GM18505 (cell line): ENCODE measurements around the gene FOXB1.

Experiments used
- ATAC-seq: cut with Tn5 transposase; IDR thresholded peaks from one replicate; pipeline ENCODE4 v1.9.1; 2021; ENCODE audit not compliant: unreplicated experiment
- POLR2A ChIP-seq: IDR thresholded peaks from 4 replicates; pipeline ENCODE4 v1.6.1; 2011; ENCODE audit warnings: borderline replicate concordance; ENCODE audit not compliant: insufficient read depth, insufficient read length; ENCODE audit errors: extremely low read depth

FOXB1 gene

DNA sequence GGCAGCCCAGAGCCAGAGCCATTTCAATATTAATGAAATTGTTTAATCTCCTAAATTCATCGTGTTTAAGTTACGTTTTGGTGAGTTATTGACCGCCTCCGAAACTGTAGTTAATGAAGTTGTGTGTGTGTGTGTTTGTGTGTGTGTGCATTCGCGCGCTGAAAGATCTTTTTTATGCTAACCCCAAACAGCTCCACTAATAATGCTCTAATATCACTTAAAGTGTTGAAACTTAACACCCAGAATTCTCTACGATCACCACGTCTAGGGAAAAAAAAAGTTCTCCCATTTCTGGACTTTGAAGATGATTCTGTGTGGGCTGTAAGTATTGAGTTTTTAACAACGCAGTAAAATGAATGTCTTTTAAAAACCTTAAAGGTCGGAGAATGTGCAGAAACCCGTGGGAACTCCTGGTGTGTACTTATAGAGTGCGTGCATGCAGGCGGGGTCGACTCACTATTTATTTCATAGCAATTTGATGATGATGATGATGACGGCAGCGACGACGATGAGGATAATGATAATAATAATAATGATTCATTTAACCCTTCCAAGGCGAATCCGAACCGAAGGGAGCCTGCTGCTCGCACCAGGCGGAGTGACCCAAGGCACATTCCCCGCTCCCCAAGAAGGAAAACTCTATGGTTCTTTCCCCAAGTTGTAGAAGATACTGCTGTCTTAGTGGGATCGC is 1.4 kb upstream of the FOXB1 start:
- no peak for ATAC-seq

DNA sequence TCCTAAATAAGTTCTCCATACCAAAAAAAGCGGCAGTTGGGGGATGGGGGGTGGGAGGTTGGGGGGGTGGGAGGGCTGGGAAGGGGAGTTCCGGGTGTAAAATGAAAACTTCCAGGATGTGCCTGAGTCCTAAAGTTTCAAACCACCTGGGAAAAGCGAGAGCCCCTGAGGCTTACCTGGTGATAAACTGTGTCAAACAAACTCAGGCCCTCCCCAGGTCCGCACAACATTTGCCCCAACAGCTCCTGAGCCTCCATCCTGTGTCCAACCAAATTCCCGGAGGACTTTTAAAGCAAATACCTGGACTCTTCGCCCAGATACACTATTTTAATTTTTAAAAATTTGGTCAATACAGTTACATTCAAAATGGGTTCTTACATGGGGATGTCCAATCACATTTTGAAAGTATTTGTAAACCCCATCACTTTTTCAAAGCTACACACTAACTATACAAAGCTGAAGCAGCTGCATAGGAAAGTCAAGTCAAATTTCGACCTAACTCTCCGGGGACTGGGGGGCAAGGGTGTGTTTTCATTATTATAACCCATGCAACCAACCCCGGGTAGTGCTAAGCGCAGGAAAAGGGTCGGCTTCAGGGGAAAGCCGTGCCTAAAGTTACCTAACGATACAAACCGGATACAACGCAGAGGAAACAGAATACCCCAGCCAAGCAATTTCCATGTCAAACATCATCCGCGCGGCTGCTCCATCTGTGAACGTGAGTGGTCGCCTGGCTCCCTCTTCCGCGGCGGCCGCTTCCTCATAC is 685 bp upstream of the FOXB1 start:
- ATAC-seq, result no peak
- no peak for TF ChIP-seq POLR2A

More for the DNA sequence above, 1.4 kb upstream of the FOXB1 start:
- no peak for TF ChIP-seq POLR2A

GRCh38 chr15:60004846-60005351 is 788 bp downstream of the FOXB1 start:
- no peak for ATAC-seq

GRCh38 chr15:60005352-60006202 is 1.5 kb downstream of the FOXB1 start:
- ATAC-seq, result no peak

More at GRCh38 chr15:60004846-60005351, 788 bp downstream of the FOXB1 start:
- TF ChIP-seq POLR2A, result no peak

DNA sequence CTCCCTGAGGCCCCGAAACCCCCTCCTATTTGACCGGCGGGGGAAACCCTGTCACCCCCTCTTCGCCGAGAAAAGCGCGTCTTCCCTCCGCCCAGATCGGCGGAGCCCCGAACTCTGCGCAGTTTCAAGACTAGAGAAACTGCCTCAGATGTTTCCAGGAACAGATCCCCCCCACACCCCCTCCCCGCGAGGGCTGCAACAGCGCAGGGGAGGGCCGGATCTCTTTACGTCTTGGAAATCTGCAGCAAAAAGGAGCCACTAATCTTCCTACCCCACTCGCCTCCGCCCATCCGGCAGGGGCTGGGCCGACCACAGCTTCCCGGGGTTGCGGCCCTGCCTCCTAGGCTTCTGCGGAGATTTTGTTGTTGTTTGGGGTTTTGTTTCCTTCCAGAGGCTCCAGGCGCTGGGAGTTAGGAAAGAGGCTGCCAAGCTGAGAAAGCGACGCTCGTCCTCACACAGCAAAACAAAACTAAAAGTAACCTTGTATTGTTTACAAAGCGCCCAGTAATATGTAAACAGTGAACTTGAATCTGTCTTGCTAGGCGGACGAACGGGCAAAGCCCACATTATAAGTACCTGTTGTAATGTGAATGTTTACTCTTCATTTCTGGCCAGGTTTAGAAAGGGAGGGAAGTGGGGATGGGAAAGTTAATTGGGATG is 2.2 kb downstream of the FOXB1 start:
- no peak for TF ChIP-seq POLR2A
- no peak for ATAC-seq

More at GRCh38 chr15:60005352-60006202, 1.5 kb downstream of the FOXB1 start:
- TF ChIP-seq POLR2A, result no peak

DNA sequence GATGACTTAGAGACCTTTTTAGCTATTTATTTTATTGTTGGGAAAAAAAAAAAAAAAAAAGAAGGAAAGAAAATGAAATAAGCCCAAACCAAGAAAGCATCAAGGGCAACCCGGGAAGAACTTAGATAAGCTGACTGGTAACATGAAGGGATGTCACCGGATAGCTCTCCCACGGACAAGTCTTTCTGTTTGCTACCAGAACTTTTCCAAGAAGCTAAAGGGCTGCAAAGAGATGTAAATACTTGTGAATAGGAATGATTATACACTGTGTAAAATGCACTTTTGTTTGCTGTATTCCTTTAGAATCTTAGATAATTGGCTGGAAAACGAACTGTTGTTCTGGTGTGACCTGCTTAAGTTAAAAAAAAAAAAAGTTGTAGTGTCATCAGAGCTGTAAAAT is 2.8 kb downstream of the FOXB1 start:
- TF ChIP-seq POLR2A, result no peak
- no peak for ATAC-seq

DNA sequence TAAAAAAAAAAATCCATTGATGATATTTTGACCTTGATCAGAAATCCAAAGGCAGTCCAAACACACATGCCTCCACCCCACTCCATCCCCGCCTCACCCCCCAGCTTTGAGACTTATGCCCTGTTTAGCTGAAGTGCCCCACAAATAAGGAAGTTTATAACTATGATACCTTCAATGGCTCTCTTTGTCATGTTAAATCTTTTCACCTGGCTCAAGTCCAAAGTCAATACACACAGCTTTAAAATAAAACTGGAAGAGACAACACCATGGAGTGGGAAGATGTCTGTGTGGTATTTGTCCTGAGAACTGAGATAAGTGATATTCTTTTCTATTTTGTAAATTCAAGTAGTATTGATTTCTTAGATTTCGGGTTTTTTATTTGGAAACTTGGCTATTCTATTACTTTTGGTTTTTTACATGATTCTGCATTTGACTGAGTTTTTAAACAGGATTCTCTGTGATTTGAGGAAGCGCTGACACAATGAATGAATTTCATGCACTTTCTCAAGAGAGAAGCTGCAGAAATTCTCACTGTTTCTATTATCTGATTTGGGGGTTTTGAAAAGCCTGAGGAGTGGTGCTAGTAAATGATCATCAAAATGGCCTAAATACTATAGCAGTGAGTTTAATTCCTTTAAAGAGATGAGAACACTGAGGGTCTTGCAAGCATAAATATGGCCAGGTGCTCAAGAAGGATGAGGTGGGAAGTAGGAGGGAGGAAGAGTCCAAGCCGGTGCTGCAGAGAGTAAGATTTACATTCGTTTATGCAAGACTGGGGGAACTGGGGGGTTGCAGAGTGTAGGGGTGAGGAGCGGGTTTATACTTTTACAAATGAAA is 5.2 kb downstream of the FOXB1 start:
- no peak for ATAC-seq
- no peak for TF ChIP-seq POLR2A

- TF ChIP-seq POLR2A, result no peak
- ATAC-seq, result no peak
Measured at GRCh38 chr15:60009980-60010732, 6.0 kb downstream of the FOXB1 start.

DNA sequence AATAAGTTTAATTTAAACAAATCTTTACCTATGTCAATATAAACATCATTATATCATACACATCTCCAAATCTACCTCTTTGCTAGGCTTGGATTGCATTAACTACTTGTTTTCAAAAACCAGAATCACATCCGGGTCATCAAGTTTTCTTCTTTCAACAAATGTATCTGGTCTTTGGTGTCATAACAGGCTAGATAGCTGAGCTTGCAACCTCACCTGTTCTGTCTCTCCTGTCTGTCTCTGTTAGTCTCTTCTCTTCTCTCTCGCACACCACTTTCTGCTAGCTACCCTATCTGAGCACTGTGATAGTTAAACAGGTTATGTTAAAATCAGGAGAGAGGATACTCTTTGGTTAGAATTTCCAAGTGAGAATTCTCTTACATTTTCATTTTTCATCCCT is 6.7 kb downstream of the FOXB1 start:
- no peak for TF ChIP-seq POLR2A
- ATAC-seq, result no peak

GRCh38 chr15:60012695-60013094 is 8.6 kb downstream of the FOXB1 start:
- TF ChIP-seq POLR2A, result no peak
- ATAC-seq, result no peak
